Bronchial epithelial cell (primary cell): ENCODE measurements around the gene LRRC4C. TPM values are rescaled to one million over a fixed set of nuclear protein-coding genes. Genes with fewer than 3 reads are reported as not detected.

Experiments used
- DNase-seq: peaks from one replicate; pipeline ENCODE4 v3.0.0-alpha.2; 2010; ENCODE audit warnings: low read depth
- FAIRE-seq: peaks from 2 replicates; lab custom pipeline; 2011; peaks lifted over from hg19 to GRCh38; lab: Jason Lieb, UNC
- H3K27me3 ChIP-seq: 2 replicates; pipeline ENCODE4 v1.5.1; 2011; ENCODE audit warnings: low read length; ENCODE audit not compliant: control insufficient read depth, insufficient read depth
- H3K36me3 ChIP-seq: 2 replicates; pipeline ENCODE4 v1.5.1; 2011; ENCODE audit warnings: low read length; ENCODE audit not compliant: control insufficient read depth, insufficient read depth
- H3K4me3 ChIP-seq: 2 replicates; pipeline ENCODE4 v1.5.1; 2011; ENCODE audit warnings: mild to moderate bottlenecking, low read depth, low read length, control low read depth
- CTCF ChIP-seq: IDR thresholded peaks from 2 replicates; pipeline ENCODE4 v1.5.1; 2011; ENCODE audit warnings: mild to moderate bottlenecking, moderate library complexity, low read length, control low read depth, inconsistent platforms; ENCODE audit not compliant: insufficient read depth, severe bottlenecking
- total RNA-seq: library from RNA; depleted of rRNA; stranded (reverse); fragments of >200 nt; gene quantifications from 2 replicates; pipeline ENCODE4 v1.2.1, GENCODE V29; 2014

Gene LRRC4C
- total RNA-seq, 1 donor from 2014 or later: not detected

- DNase-seq (no peak), FAIRE-seq (no peak)
- TF ChIP-seq CTCF: no peak
- no peaks in the 10 kb centered on the region for H3K27me3 ChIP-seq
- no peaks in the 10 kb centered on the region for H3K36me3 ChIP-seq
- no peak overlapping the region for H3K4me3 ChIP-seq
These were observed 776.4 kb downstream of the LRRC4C start for GRCh38 chr11:40683010-40683409.

GRCh38 chr11:40679276-40679675, 780.2 kb downstream of the LRRC4C start:
- TF ChIP-seq CTCF: no peak
- Histone ChIP-seq H3K36me3 (no peaks in the 10 kb centered on the region), H3K27me3 (no peaks in the 10 kb centered on the region), H3K4me3 (no peak overlapping the region)
- DNase-seq (no peak), FAIRE-seq (no peak)

GRCh38 chr11:40647295-40647694, 812.2 kb downstream of the LRRC4C start:
- DNase-seq (no peak), FAIRE-seq (no peak)
- H3K36me3 ChIP-seq: no peaks in the 10 kb centered on the region
- TF ChIP-seq CTCF: no peak
- no peak overlapping the region for H3K4me3 ChIP-seq
- no peaks in the 10 kb centered on the region for H3K27me3 ChIP-seq

- H3K4me3 ChIP-seq: no peak overlapping the region
- H3K27me3 ChIP-seq: no peaks in the 10 kb centered on the region
- TF ChIP-seq CTCF: no peak
- H3K36me3 ChIP-seq: no peaks in the 10 kb centered on the region
- FAIRE-seq: no peak
- no peak for DNase-seq
These were observed 817.2 kb downstream of the LRRC4C start for GRCh38 chr11:40642284-40642683.

GRCh38 chr11:40619654-40620053, 839.8 kb downstream of the LRRC4C start:
- no peak for TF ChIP-seq CTCF
- FAIRE-seq: no peak
- no peaks in the 10 kb centered on the region for H3K27me3 ChIP-seq
- no peaks in the 10 kb centered on the region for H3K36me3 ChIP-seq
- DNase-seq: no peak
- H3K4me3 ChIP-seq: no peak overlapping the region

GRCh38 chr11:40606800-40607199, 852.7 kb downstream of the LRRC4C start:
- Histone ChIP-seq H3K4me3 (no peak overlapping the region), H3K36me3 (no peaks in the 10 kb centered on the region), H3K27me3 (no peaks in the 10 kb centered on the region)
- no peak for DNase-seq
- no peak for TF ChIP-seq CTCF
- FAIRE-seq: no peak
